ENCODE measurements around the gene ANKRD30BL.
A peak's percentile ranks its signal among the peaks of the same experiment; 100 is the strongest.
"Not testable (repeated sequence)": the region's sequence is repeated elsewhere in the genome, so short reads cannot be mapped to it uniquely, and the experiment has no call there.

ANKRD30BL gene

GRCh38 chr2:132161161-132162124, at the start of gene ANKRD30BL:
Gene ANKRD30BL (minus strand): TSS chr2:132161952. CDS start chr2:132161705, 247 bp downstream.
- DNase-seq = not testable (repeated sequence)

- not testable (repeated sequence) for DNase-seq
Observed at GRCh38 chr2:132202866-132203265, 41.1 kb upstream of the ANKRD30BL start.

- not testable (repeated sequence) for DNase-seq
Observed at GRCh38 chr2:132192854-132193253, 31.1 kb upstream of the ANKRD30BL start.

GRCh38 chr2:132167100-132167499, 5.3 kb upstream of the ANKRD30BL start:
- DNase-seq = not testable (repeated sequence)

- not testable (repeated sequence) for DNase-seq
Observed at GRCh38 chr2:132162125-132162660, 441 bp upstream of the ANKRD30BL start.

- peak; percentile 32 for DNase-seq
Observed at GRCh38 chr2:132146774-132147173, 15.0 kb downstream of the ANKRD30BL start.

All from activated CD4-positive, alpha-beta T cell treated with anti-CD3 and anti-CD28 coated beads, Interleukin-10, Interleukin-2, amounts not matched to agents 100 ng/mL and 50 ng/mL, durations not matched to agents 16 hours and 8 hours (primary cell).